NCI-H2171 treated with DMSO at 0.1 percent for 48 hours (cell line): ENCODE results near the gene CC2D2B.

Experiments
- DNase-seq: peaks from one replicate; lab custom pipeline; 2025; lab: John Stamatoyannopoulos, UW

The CC2D2B gene

GRCh38 chr10:96075977-96076376 lies 168.2 kb downstream of the CC2D2B start:
- no peak for DNase-seq

- no peak for DNase-seq
Observed at GRCh38 chr10:96077156-96077555, 169.4 kb downstream of the CC2D2B start.

GRCh38 chr10:96082153-96082552 lies 174.4 kb downstream of the CC2D2B start:
- DNase-seq, result no peak
